Endothelial cell of umbilical vein (primary cell): ENCODE results near the gene NRG3. TPM values are rescaled to one million over a fixed set of nuclear protein-coding genes. Genes with fewer than 3 reads are reported as not detected.

Source experiments
- BruUV-seq: library from RNA; stranded (reverse); fragments of 400-500 nt; replicated peaks from 2 replicates; lab custom pipeline; 2021; lab: Mats Ljungman, UMichigan
- CTCF ChIA-PET: fragments of 300-600, 350-600 bp; sonication (Branson Sonifier 250); formaldehyde crosslinking; loops from one replicate; lab custom pipeline; 2021; ENCODE audit warnings: antibody characterized with exemption, inconsistent platforms; lab: Charles Lee
- POLR2A ChIA-PET: fragments of 300-600, 350-600 bp; sonication (Branson Sonifier 250); formaldehyde crosslinking; loops from one replicate; lab custom pipeline; 2021; ENCODE audit warnings: antibody characterized with exemption, inconsistent platforms; lab: Charles Lee
- DNase-seq: peaks from one replicate; pipeline ENCODE4 v3.0.0-alpha.2; 2011; ENCODE audit warnings: low read depth, low spot score
- FAIRE-seq: peaks from 2 replicates; lab custom pipeline; 2011; peaks lifted over from hg19 to GRCh38; lab: Jason Lieb, UNC
- H2AFZ ChIP-seq: 2 replicates; pipeline ENCODE4 v1.6.0; 2012; ENCODE audit warnings: low read depth, low read length, control low read depth, inconsistent platforms
- H3K27ac ChIP-seq: 2 replicates; pipeline ENCODE4 v1.5.1; 2011; ENCODE audit warnings: low read depth, mild to moderate bottlenecking, control low read depth, low read length, moderate library complexity; ENCODE audit not compliant: insufficient read depth
- H3K27me3 ChIP-seq, 2 experiments: 2 replicates each; pipeline versions ENCODE4 v1.6.0 to v1.6.1; 2011; ENCODE audit warnings: low read length in 2 of 2, mixed read lengths in 1 of 2; ENCODE audit not compliant: control insufficient read depth in 2 of 2, insufficient read depth in 2 of 2
- H3K36me3 ChIP-seq, 2 experiments: 2 replicates in 1 of 2; 3 replicates in 1 of 2; pipeline ENCODE4 v1.5.1; 2011; ENCODE audit warnings: low read length in 2 of 2, mild to moderate bottlenecking in 1 of 2, moderate library complexity in 1 of 2; ENCODE audit not compliant: control insufficient read depth in 2 of 2, insufficient read depth in 2 of 2; ENCODE audit errors: extremely low read depth in 1 of 2
- H3K4me1 ChIP-seq: 3 replicates; pipeline ENCODE4 v1.5.1; 2011; ENCODE audit warnings: mild to moderate bottlenecking, low read length; ENCODE audit not compliant: control insufficient read depth, insufficient read depth; ENCODE audit errors: extremely low read depth
- H3K4me2 ChIP-seq: 2 replicates; pipeline ENCODE4 v1.6.1; 2011; ENCODE audit warnings: low read length, control low read depth, mixed read lengths; ENCODE audit not compliant: insufficient read depth
- H3K4me3 ChIP-seq, 3 experiments: fragments of 200-600 bp in 1 of 3; sonication (generic), shearing (Covaris generic) in 1 of 3; replicated peaks in 1 of 3; 2 replicates each; pipeline ENCODE4 v1.5.1; 2011 to 2016; ENCODE audit warnings: control low read depth in 3 of 3, low read length in 3 of 3, mild to moderate bottlenecking in 2 of 3, inconsistent platforms in 1 of 3, low read depth in 1 of 3, moderate library complexity in 1 of 3; ENCODE audit not compliant: insufficient read depth in 1 of 3
- H3K79me2 ChIP-seq: 2 replicates; pipeline ENCODE4 v1.6.0; 2012; ENCODE audit warnings: low read length, inconsistent platforms; ENCODE audit not compliant: control insufficient read depth, insufficient read depth
- H3K9ac ChIP-seq: replicated peaks from 2 replicates; pipeline ENCODE3; 2011; ENCODE audit warnings: low read length, control low read depth; ENCODE audit not compliant: insufficient read depth; ENCODE audit errors: extremely low read depth
- H3K9me1 ChIP-seq: replicated peaks from 3 replicates; pipeline ENCODE4 v1.6.0; 2011; ENCODE audit warnings: mild to moderate bottlenecking, low read length; ENCODE audit not compliant: control insufficient read depth, insufficient read depth; ENCODE audit errors: extremely low read depth
- H3K9me3 ChIP-seq: replicated peaks from 2 replicates; pipeline ENCODE4 v1.5.1; 2012; ENCODE audit warnings: low read length, inconsistent platforms; ENCODE audit not compliant: control insufficient read depth, insufficient read depth
- H4K20me1 ChIP-seq: replicated peaks from 2 replicates; pipeline ENCODE3; 2011; ENCODE audit warnings: mild to moderate bottlenecking, low read length; ENCODE audit not compliant: control insufficient read depth, insufficient read depth; ENCODE audit errors: extremely low read depth
- CTCF ChIP-seq, 2 donors: IDR thresholded peaks; 1 replicate in 1 of 2; 2 replicates in 1 of 2; pipeline ENCODE4 v1.5.1; 2011; ENCODE audit warnings: low read length in 2 of 2, mild to moderate bottlenecking in 2 of 2, moderate library complexity in 2 of 2, control low read depth in 1 of 2, inconsistent platforms in 1 of 2, low read depth in 1 of 2; ENCODE audit not compliant: insufficient read depth in 1 of 2; ENCODE audit errors: extremely low read depth in 1 of 2
- EZH2 ChIP-seq: IDR thresholded peaks from 2 replicates; pipeline ENCODE4 v1.6.1; 2012; ENCODE audit warnings: borderline replicate concordance, low read depth, mild to moderate bottlenecking, moderate library complexity, low read length, inconsistent platforms; ENCODE audit not compliant: severe bottlenecking
- FOS ChIP-seq: IDR thresholded peaks from 2 replicates; pipeline ENCODE4 v1.6.1; 2011; ENCODE audit warnings: mild to moderate bottlenecking, low read length, moderate library complexity, borderline replicate concordance; ENCODE audit not compliant: insufficient read depth
- GATA2 ChIP-seq: IDR thresholded peaks from 2 replicates; pipeline ENCODE4 v1.7.0; 2011; ENCODE audit warnings: low read depth, mild to moderate bottlenecking, moderate library complexity, mixed read lengths, low read length; ENCODE audit not compliant: insufficient read length, insufficient read depth
- JUN ChIP-seq: IDR thresholded peaks from 2 replicates; pipeline ENCODE4 v1.6.1; 2011; ENCODE audit warnings: borderline replicate concordance, low read depth; ENCODE audit not compliant: insufficient read length, insufficient read depth
- MAX ChIP-seq: IDR thresholded peaks from 2 replicates; pipeline ENCODE4 v1.6.1; 2011; ENCODE audit not compliant: insufficient read depth, insufficient read length
- MYC ChIP-seq: IDR thresholded peaks from one replicate; pipeline ENCODE4 v1.6.1; 2011; ENCODE audit warnings: mild to moderate bottlenecking, low read depth, low read length
- POLR2A ChIP-seq: IDR thresholded peaks from 2 replicates; pipeline ENCODE4 v1.6.1; 2012; ENCODE audit warnings: low read depth, mild to moderate bottlenecking, control low read depth, low read length
- POLR2AphosphoS5 ChIP-seq: IDR thresholded peaks from 2 replicates; pipeline ENCODE4 v1.6.1; 2012; ENCODE audit warnings: low read depth, mild to moderate bottlenecking, control low read depth, low read length, moderate library complexity; ENCODE audit not compliant: insufficient read depth
- dilution Hi-C: fragments of 300-500 bp; cut with MboI; formaldehyde crosslinking; loops from one replicate; pipeline ENCODE4 v1.15.0; 2019; ENCODE audit warnings: low sequenced_read_pairs; ENCODE audit not compliant: extremely low pct_ligation_motif_present
- intact Hi-C: fragments of 100-400 bp; cut with micrococcal nuclease; formaldehyde crosslinking; loops from one replicate; pipeline ENCODE4 v1.10.0; 2022
- polyA plus RNA-seq, 4 experiments: library from polyadenylated mRNA; depleted of rRNA in 3 of 4; stranded (reverse) in 3 of 4; unstranded in 1 of 4; fragments of >200 nt; gene quantifications; 2 replicates each; pipeline versions ENCODE4 v1.2.1 to v1.2.3, GENCODE V29; 2011 to 2012; ENCODE audit warnings: missing spikeins in 1 of 4
- total RNA-seq: library from RNA; stranded (reverse); gene quantifications from 2 replicates; pipeline ENCODE4 v1.2.3, GENCODE V29; 2021

The NRG3 gene
- total and polyA plus RNA-seq, 2 donors (not counting 3 experiments of a cell fraction or from before 2014, with no cell fraction given): 1.9 to 3.9 TPM

- Histone ChIP-seq H3K27me3 (no peaks in the 10 kb centered on the region), H3K9me1 (no peaks in the 10 kb centered on the region), H3K4me2 (no peak overlapping the region), H3K36me3 (no peaks in the 10 kb centered on the region), H3K4me1 (no peaks in the 10 kb centered on the region), H4K20me1 (no peaks in the 10 kb centered on the region), H2AFZ (no peak overlapping the region), H3K27ac (no peak overlapping the region), H3K79me2 (no peaks in the 10 kb centered on the region), H3K4me3 (no peak overlapping the region), H3K9ac (no peak overlapping the region), H3K9me3 (no peaks in the 10 kb centered on the region)
- TF ChIP-seq MYC: no peak
- TF ChIP-seq FOS: no peak
- no peak for TF ChIP-seq MAX
- TF ChIP-seq EZH2: no peak
- TF ChIP-seq CTCF (IDR thresholded peaks at IDR 0.05; ENCODE audit: extremely low read depth in 1 of 2, insufficient read depth in 1 of 2, low read depth in 1 of 2, low read length in 2 of 2): no peak
- no peak for TF ChIP-seq GATA2
- TF ChIP-seq POLR2AphosphoS5: no peak
- no peak for TF ChIP-seq POLR2A
- TF ChIP-seq JUN: no peak
- POLR2A ChIA-PET: no interaction called here
- BruUV-seq: no TSS peak
- dilution Hi-C loops: no loop called here
- no peak for FAIRE-seq
- intact Hi-C loops: no loop called here
- CTCF ChIA-PET: interaction anchor here (1.5 to 4.5 kb wide), 3 partner anchors 10 to 1070 kb away, joined by 4 to 18 read pairs (median 10); no protein-coding TSS in a partner anchor
- DNase-seq: no peak
Observed at GRCh38 chr10:82801289-82801688, 926.3 kb downstream of the NRG3 start.
